Neural progenitor cell (in vitro differentiated cells): ENCODE results near the gene C5AR2. TPM values are rescaled to one million over a fixed set of nuclear protein-coding genes. Genes with fewer than 3 reads are reported as not detected.
"Not testable (repeated sequence)": the region's sequence is repeated elsewhere in the genome, so short reads cannot be mapped to it uniquely, and the experiment has no call there.

ENCODE experiments used
- DNase-seq: peaks from one replicate; pipeline ENCODE4 v3.0.0-alpha.2; 2016; ENCODE audit warnings: low spot score
- H2AFZ ChIP-seq: fragments of 200-600 bp; sonication (generic); replicated peaks from 2 replicates; pipeline ENCODE4 v1.6.1; 2016; ENCODE audit warnings: antibody characterized with exemption
- H3F3A ChIP-seq: fragments of 200-600 bp; sonication (generic); 2 replicates; pipeline ENCODE4 v1.6.1; 2016; ENCODE audit warnings: antibody characterized with exemption, low read depth
- H3K27ac ChIP-seq: fragments of 200-600 bp; sonication (generic); 2 replicates; pipeline ENCODE4 v1.5.1; 2016; ENCODE audit warnings: mild to moderate bottlenecking
- H3K27me3 ChIP-seq: fragments of 200-600 bp; sonication (generic); 2 replicates; pipeline ENCODE4 v1.6.1; 2016; ENCODE audit warnings: mild to moderate bottlenecking, moderate library complexity
- H3K36me3 ChIP-seq: fragments of 200-600 bp; sonication (generic); 2 replicates; pipeline ENCODE4 v1.5.1; 2016
- H3K4me1 ChIP-seq: fragments of 200-600 bp; sonication (generic); 2 replicates; pipeline ENCODE4 v1.6.1; 2016; ENCODE audit warnings: mixed run types
- H3K4me2 ChIP-seq: fragments of 200-600 bp; sonication (generic); 2 replicates; pipeline ENCODE4 v1.6.1; 2016
- H3K4me3 ChIP-seq: fragments of 200-600 bp; sonication (generic); 2 replicates; pipeline ENCODE4 v1.5.1; 2016
- H3K79me2 ChIP-seq: fragments of 200-600 bp; sonication (generic); 2 replicates; pipeline ENCODE4 v1.6.1; 2016; ENCODE audit warnings: low read depth
- H3K9ac ChIP-seq: fragments of 200-600 bp; sonication (generic); 2 replicates; pipeline ENCODE4 v1.6.1; 2016
- H3K9me3 ChIP-seq: fragments of 200-600 bp; sonication (generic); 2 replicates; pipeline ENCODE4 v1.5.1; 2016; ENCODE audit warnings: low read depth
- H4K20me1 ChIP-seq: fragments of 200-600 bp; sonication (generic); 2 replicates; pipeline ENCODE4 v1.6.1; 2016; ENCODE audit warnings: low read depth
- H3K27ac Mint-ChIP-seq: 3 replicates; pipeline ENCODE4 v1.8.0; 2021; ENCODE audit warnings: mixed read lengths
- H3K27me3 Mint-ChIP-seq: 2 replicates; pipeline ENCODE4 v1.8.0; 2022; ENCODE audit warnings: low read depth, mild to moderate bottlenecking, inconsistent platforms, moderate library complexity, mixed read lengths; ENCODE audit not compliant: insufficient read depth
- H3K36me3 Mint-ChIP-seq: 3 replicates; pipeline ENCODE4 v1.8.0; 2021; ENCODE audit warnings: mixed read lengths
- H3K4me1 Mint-ChIP-seq: 3 replicates; pipeline ENCODE4 v1.8.0; 2021; ENCODE audit warnings: mixed read lengths
- H3K4me3 Mint-ChIP-seq: 3 replicates; pipeline ENCODE4 v1.8.0; 2021; ENCODE audit warnings: mild to moderate bottlenecking, moderate library complexity, mixed read lengths
- H3K9me3 Mint-ChIP-seq: 3 replicates; pipeline ENCODE4 v1.8.0; 2020; ENCODE audit warnings: mixed read lengths
- EZH2 ChIP-seq: fragments of 200-600 bp; sonication (generic); IDR thresholded peaks from 2 replicates; pipeline ENCODE4 v1.6.1; 2017; ENCODE audit warnings: antibody characterized with exemption, mild to moderate bottlenecking, moderate library complexity
- EZH2phosphoT487 ChIP-seq: fragments of 200-600 bp; sonication (generic); IDR thresholded peaks from 2 replicates; pipeline ENCODE4 v1.6.1; 2017; ENCODE audit warnings: antibody characterized with exemption
- total RNA-seq: library from RNA; depleted of rRNA; stranded (reverse); fragments of >200 nt; gene quantifications from 2 replicates; pipeline ENCODE4 v1.2.3, GENCODE V29; 2015; ENCODE audit warnings: low replicate concordance
- TF ChIP-seq, protein P1 (sequence below): fragments of 200-600 bp; sonication (generic); IDR thresholded peaks from 2 replicates; pipeline ENCODE4 v1.5.1; 2017; ENCODE audit warnings: antibody characterized with exemption, mild to moderate bottlenecking

The C5AR2 gene
- total RNA-seq, 1 donor from 2014 or later: not detected

DNA sequence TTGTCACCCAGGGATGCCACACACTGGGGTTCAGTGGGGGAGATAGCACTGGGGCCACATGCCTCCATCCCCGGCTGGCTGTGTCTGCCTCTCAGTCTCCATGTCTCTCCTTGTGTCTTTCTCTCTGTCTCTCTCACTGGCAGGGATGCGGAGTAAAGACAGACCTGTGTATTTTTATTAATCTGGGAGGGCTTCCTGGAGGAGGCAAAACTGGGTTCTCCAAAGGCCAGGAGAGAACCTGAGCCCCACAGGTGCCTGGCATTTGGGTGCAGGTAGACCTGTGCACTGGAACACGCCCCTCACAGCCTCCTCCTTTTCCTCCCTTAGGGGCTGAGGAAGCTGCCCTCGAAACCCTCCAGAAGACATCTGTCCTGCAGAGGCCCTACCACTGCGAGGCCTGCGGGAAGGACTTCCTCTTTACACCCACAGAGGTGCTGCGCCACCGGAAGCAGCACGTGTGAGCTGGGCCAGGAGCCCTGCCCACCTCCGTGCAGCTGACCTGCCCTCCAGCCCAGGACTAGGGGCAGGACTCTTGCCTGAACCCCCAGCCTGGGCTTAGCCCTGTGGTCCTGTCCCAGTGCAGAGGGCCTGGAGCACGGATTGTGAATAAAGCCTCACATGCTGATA lies 49.8 kb downstream of the C5AR2 start:
- no peak overlapping the region for H3K4me2 ChIP-seq
- Mint-ChIP-seq H3K4me3 (no peak overlapping the region), H3K27ac (no peak overlapping the region), H3K9me3 (no peaks in the 10 kb centered on the region), H3K36me3 (peaks cover 7% of the 10 kb centered on the region), H3K27me3 (peaks cover 16% of the 10 kb centered on the region), H3K4me1 (peaks cover 11% of the 10 kb centered on the region)
- no peak for DNase-seq
- no peak overlapping the region for H3K9ac ChIP-seq
- TF ChIP-seq, protein P1, sequence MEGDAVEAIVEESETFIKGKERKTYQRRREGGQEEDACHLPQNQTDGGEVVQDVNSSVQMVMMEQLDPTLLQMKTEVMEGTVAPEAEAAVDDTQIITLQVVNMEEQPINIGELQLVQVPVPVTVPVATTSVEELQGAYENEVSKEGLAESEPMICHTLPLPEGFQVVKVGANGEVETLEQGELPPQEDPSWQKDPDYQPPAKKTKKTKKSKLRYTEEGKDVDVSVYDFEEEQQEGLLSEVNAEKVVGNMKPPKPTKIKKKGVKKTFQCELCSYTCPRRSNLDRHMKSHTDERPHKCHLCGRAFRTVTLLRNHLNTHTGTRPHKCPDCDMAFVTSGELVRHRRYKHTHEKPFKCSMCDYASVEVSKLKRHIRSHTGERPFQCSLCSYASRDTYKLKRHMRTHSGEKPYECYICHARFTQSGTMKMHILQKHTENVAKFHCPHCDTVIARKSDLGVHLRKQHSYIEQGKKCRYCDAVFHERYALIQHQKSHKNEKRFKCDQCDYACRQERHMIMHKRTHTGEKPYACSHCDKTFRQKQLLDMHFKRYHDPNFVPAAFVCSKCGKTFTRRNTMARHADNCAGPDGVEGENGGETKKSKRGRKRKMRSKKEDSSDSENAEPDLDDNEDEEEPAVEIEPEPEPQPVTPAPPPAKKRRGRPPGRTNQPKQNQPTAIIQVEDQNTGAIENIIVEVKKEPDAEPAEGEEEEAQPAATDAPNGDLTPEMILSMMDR: no peak
- TF ChIP-seq EZH2 (no peak), EZH2phosphoT487 (no peak)
- H3K79me2 ChIP-seq: no peaks in the 10 kb centered on the region
- no peak overlapping the region for H2AFZ ChIP-seq
- H4K20me1 ChIP-seq: no peaks in the 10 kb centered on the region
- no peaks in the 10 kb centered on the region for H3K9me3 ChIP-seq
- no peaks in the 10 kb centered on the region for H3K36me3 ChIP-seq
- H3K4me3 ChIP-seq: no peak overlapping the region
- H3F3A ChIP-seq: no peaks in the 10 kb centered on the region
- no peaks in the 10 kb centered on the region for H3K4me1 ChIP-seq
- no peaks in the 10 kb centered on the region for H3K27me3 ChIP-seq
- no peak overlapping the region for H3K27ac ChIP-seq

DNA sequence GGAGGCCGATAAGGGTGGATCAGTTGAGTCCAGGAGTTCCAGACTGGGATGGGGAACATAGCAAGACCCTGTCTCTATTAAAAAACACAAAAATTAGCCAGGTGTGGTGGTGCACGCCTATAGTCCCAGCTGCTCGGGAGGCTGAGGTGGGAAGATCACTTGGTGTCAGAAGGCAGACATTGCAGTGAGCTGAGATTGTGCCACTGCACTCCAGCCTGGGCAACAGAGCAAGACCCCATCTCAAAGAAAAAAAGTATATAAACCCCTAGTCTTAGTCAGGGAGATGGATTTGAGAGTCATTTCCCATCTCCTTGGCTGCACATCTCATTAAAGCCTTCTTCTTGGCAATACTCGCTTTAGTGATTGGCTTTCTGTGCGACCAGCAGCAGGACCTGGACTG lies 51.9 kb downstream of the C5AR2 start:
- not testable (repeated sequence) for H3K4me3 Mint-ChIP-seq, H3K79me2 ChIP-seq, H3K4me3 ChIP-seq, H3K9ac ChIP-seq, H4K20me1 ChIP-seq, H3F3A ChIP-seq, H3K4me1 ChIP-seq, H3K36me3 Mint-ChIP-seq, H3K27ac ChIP-seq, H3K9me3 ChIP-seq, H3K36me3 ChIP-seq, H2AFZ ChIP-seq, H3K9me3 Mint-ChIP-seq, H3K27ac Mint-ChIP-seq, H3K27me3 ChIP-seq, H3K4me2 ChIP-seq, DNase-seq
- Mint-ChIP-seq H3K27me3 (peaks cover 14% of the 10 kb centered on the region), H3K4me1 (peaks cover 11% of the 10 kb centered on the region)

DNA sequence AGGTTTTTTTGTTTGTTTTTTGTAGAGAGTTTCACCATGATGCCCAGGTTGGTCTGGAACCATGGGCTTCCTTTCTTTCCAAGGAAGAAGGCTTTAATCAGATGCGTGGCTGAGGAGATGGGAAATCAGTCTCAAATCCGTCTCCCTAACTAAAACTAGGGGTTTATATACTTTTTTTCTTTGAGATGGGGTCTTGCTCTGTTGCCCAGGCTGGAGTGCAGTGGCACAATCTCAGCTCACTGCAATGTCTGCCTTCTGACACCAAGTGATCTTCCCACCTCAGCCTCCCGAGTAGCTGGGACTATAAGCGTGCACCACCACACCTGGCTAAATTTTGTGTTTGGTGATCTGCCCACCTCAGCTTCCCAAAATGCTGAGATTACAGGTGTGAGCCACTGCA lies 52.6 kb downstream of the C5AR2 start:
- not testable (repeated sequence) for H3K4me3 Mint-ChIP-seq, H3K36me3 Mint-ChIP-seq, H3K9me3 Mint-ChIP-seq, H3K79me2 ChIP-seq, H3K4me1 ChIP-seq, DNase-seq, H3K27ac ChIP-seq, H3K36me3 ChIP-seq, H2AFZ ChIP-seq, H3K4me3 ChIP-seq, H3K27me3 ChIP-seq, H3K27ac Mint-ChIP-seq, H4K20me1 ChIP-seq, H3K9me3 ChIP-seq, H3F3A ChIP-seq, H3K9ac ChIP-seq, H3K4me2 ChIP-seq
- peaks cover 14% of the 10 kb centered on the region for H3K27me3 Mint-ChIP-seq
- H3K4me1 Mint-ChIP-seq: peaks cover 11% of the 10 kb centered on the region

DNA sequence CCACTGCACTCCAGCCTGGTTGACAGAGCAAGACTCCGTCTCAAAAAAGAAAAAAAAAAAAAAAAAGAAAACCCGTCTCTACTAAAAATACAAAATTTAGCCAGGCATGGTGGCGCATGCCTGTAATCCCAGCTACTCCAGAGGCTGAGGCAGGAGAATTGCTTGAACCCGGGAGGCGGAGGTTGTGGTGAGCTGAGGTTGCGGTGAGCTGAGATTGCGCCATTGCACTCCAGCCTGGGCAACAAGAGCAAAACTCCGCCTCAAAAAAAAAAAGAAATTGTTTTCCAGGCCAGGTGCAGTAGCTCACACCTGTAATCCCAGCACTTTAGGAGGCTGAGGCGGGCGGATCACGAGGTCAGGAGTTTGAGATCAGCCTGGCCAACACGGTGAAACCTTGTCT lies 54.6 kb downstream of the C5AR2 start:
- H4K20me1 ChIP-seq, H3K9ac ChIP-seq, DNase-seq, H3K4me1 ChIP-seq, H3K79me2 ChIP-seq, H3K27ac Mint-ChIP-seq, H3K36me3 ChIP-seq, H3K4me3 ChIP-seq, H3K9me3 Mint-ChIP-seq, H3K27ac ChIP-seq, H3K9me3 ChIP-seq, H2AFZ ChIP-seq, H3F3A ChIP-seq, H3K27me3 ChIP-seq, H3K36me3 Mint-ChIP-seq, H3K4me2 ChIP-seq, H3K4me3 Mint-ChIP-seq: not testable (repeated sequence)
- peaks cover 24% of the 10 kb centered on the region for H3K4me1 Mint-ChIP-seq
- peaks cover 15% of the 10 kb centered on the region for H3K27me3 Mint-ChIP-seq

DNA sequence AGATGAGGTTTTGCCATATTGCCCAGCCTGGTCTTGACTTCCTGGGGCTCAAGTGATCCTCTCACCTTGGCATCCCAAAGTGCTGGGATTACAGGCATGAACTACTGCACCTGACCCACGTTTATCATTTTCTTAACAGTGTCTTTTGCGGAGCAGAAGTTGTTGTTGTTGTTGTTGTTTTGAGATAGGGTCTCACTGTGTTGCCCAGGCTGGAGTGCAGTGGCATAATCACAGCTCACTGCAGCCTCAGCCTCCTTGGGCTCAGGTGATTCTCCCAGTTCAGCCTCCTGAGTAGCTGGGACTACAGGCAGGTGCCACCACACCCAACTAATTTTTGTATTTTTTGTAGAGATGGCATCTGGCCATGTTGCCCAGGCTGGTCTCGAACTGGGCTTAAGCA lies 55.6 kb downstream of the C5AR2 start:
- not testable (repeated sequence) for H3K79me2 ChIP-seq, H2AFZ ChIP-seq, DNase-seq, H3K27ac ChIP-seq, H3K27me3 ChIP-seq, H3K36me3 ChIP-seq, H3K27ac Mint-ChIP-seq, H3K4me3 ChIP-seq, H3K4me2 ChIP-seq, H3K9me3 ChIP-seq, H3K4me1 ChIP-seq, H3K9me3 Mint-ChIP-seq, H3K9ac ChIP-seq, H3F3A ChIP-seq, H4K20me1 ChIP-seq, H3K4me3 Mint-ChIP-seq, H3K36me3 Mint-ChIP-seq
- Mint-ChIP-seq H3K27me3 (peaks cover 13% of the 10 kb centered on the region), H3K4me1 (peaks cover 26% of the 10 kb centered on the region)

DNA sequence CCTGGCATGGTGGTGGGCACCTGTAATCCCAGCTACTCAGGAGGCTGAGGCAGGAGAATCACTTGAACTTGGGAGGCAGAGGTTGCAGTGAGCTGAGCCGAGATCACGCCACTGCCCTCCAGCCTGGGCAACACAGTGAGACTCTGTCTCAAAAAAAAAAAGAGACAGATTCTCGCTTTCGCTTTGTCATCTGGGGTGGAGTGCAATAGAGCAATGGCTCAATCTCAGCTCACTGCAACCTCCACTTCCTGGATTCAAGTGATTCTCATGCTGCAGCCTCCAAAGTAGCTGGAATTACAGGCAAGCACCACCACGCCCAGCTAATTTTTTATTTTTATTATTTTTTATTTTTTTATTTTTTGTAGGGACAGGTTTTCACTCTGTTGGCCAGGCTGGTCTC lies 56.7 kb downstream of the C5AR2 start:
- not testable (repeated sequence) for H3F3A ChIP-seq, H3K9me3 Mint-ChIP-seq, H3K27ac Mint-ChIP-seq, H3K4me2 ChIP-seq, H3K9me3 ChIP-seq, H3K27ac ChIP-seq, H3K4me3 ChIP-seq, H2AFZ ChIP-seq, H3K36me3 ChIP-seq, H3K27me3 ChIP-seq, H3K79me2 ChIP-seq, H3K4me1 ChIP-seq, H3K4me3 Mint-ChIP-seq, H4K20me1 ChIP-seq, DNase-seq, H3K9ac ChIP-seq, H3K36me3 Mint-ChIP-seq
- H3K27me3 Mint-ChIP-seq: peaks cover 12% of the 10 kb centered on the region
- peaks cover 20% of the 10 kb centered on the region for H3K4me1 Mint-ChIP-seq
